IMR-90 (cell line): ENCODE data around the gene EHF. TPM values are rescaled to one million over a fixed set of nuclear protein-coding genes. Genes with fewer than 3 reads are reported as not detected.

ENCODE experiments used
- ATAC-seq: fragments of 200-7000 bp; cut with Tn5 transposase; 2 replicates; pipeline ENCODE4 v1.9.1; 2020; ENCODE audit warnings: low read depth, mild to moderate bottlenecking, moderate library complexity
- BruUV-seq: library from RNA; stranded (reverse); fragments of 400-500 nt; replicated peaks from 2 replicates; lab custom pipeline; 2021; lab: Mats Ljungman, UMichigan
- CTCF ChIA-PET: fragments of 300-600 bp; formaldehyde crosslinking; extraction: SDS; loops from one replicate; lab custom pipeline; 2021; ENCODE audit warnings: antibody characterized with exemption; lab: Yijun Ruan, JAX
- POLR2A ChIA-PET: fragments of 300-600 bp; sonication (Branson Sonifier 250); formaldehyde crosslinking; loops from one replicate; lab custom pipeline; 2022; ENCODE audit warnings: antibody characterized with exemption; ENCODE audit not compliant: unreplicated experiment; lab: Charles Lee
- DNase-seq: peaks from one replicate; pipeline ENCODE4 v3.0.0; 2013
- H2AFZ ChIP-seq: replicated peaks from 2 replicates; pipeline ENCODE3; 2013; ENCODE audit warnings: low read length, mild to moderate bottlenecking; ENCODE audit not compliant: poor library complexity
- H2AK5ac ChIP-seq: 2 replicates; pipeline ENCODE4 v1.6.1; 2013; ENCODE audit warnings: low read depth, low read length, inconsistent platforms
- H2AK9ac ChIP-seq: replicated peaks from 2 replicates; pipeline ENCODE3; 2013; ENCODE audit warnings: mild to moderate bottlenecking, low read depth, low read length, moderate library complexity; ENCODE audit not compliant: poor library complexity
- H2BK120ac ChIP-seq: 2 replicates; pipeline ENCODE4 v1.6.1; 2013; ENCODE audit warnings: low read depth, low read length, inconsistent platforms
- H2BK15ac ChIP-seq: 3 replicates; pipeline ENCODE4 v1.6.1; 2013; ENCODE audit warnings: low read depth, low read length, inconsistent platforms
- H2BK20ac ChIP-seq: 2 replicates; pipeline ENCODE4 v1.6.1; 2013; ENCODE audit warnings: low read depth, mild to moderate bottlenecking, inconsistent platforms, low read length, moderate library complexity
- H2BK5ac ChIP-seq: 2 replicates; pipeline ENCODE4 v1.6.1; 2013; ENCODE audit warnings: mild to moderate bottlenecking, low read depth, low read length, inconsistent platforms; ENCODE audit not compliant: poor library complexity, severe bottlenecking
- H3K14ac ChIP-seq: replicated peaks from 2 replicates; pipeline ENCODE4 v1.6.1; 2013; ENCODE audit warnings: low read depth, low read length, inconsistent platforms
- H3K18ac ChIP-seq: 2 replicates; pipeline ENCODE4 v1.6.1; 2013; ENCODE audit warnings: low read depth, low read length, control low read depth
- H3K23ac ChIP-seq: 2 replicates; pipeline ENCODE4 v1.6.1; 2013; ENCODE audit warnings: low read depth, low read length, inconsistent platforms
- H3K27ac ChIP-seq: 2 replicates; pipeline ENCODE4 v1.5.1; 2013; ENCODE audit warnings: mild to moderate bottlenecking, control low read depth, low read length; ENCODE audit not compliant: insufficient read depth
- H3K27me3 ChIP-seq: 2 replicates; pipeline ENCODE4 v1.6.1; 2013; ENCODE audit warnings: low read length; ENCODE audit not compliant: control insufficient read depth, insufficient read depth
- H3K36me3 ChIP-seq: 2 replicates; pipeline ENCODE4 v1.6.1; 2013; ENCODE audit warnings: low read length, mixed read lengths; ENCODE audit not compliant: control insufficient read depth, insufficient read depth
- H3K4ac ChIP-seq: 2 replicates; pipeline ENCODE4 v1.6.1; 2013; ENCODE audit warnings: low read depth, low read length, inconsistent platforms
- H3K4me1 ChIP-seq: 2 replicates; pipeline ENCODE4 v1.6.1; 2013; ENCODE audit warnings: low read length, mixed read lengths; ENCODE audit not compliant: control insufficient read depth, insufficient read depth
- H3K4me2 ChIP-seq: 2 replicates; pipeline ENCODE4 v1.6.1; 2013; ENCODE audit warnings: low read depth, mild to moderate bottlenecking, control low read depth, low read length, moderate library complexity
- H3K4me3 ChIP-seq: 2 replicates; pipeline ENCODE4 v1.5.1; 2013; ENCODE audit warnings: low read depth, mild to moderate bottlenecking, control low read depth, low read length, moderate library complexity; ENCODE audit not compliant: insufficient read depth
- H3K56ac ChIP-seq: 2 replicates; pipeline ENCODE4 v1.6.1; 2013; ENCODE audit warnings: low read length, inconsistent platforms; ENCODE audit not compliant: insufficient read depth; ENCODE audit errors: extremely low read depth
- H3K79me1 ChIP-seq, 2 experiments: 2 replicates each; pipeline ENCODE4 v1.6.1; 2013; ENCODE audit warnings: low read length in 2 of 2, inconsistent platforms in 1 of 2, low read depth in 1 of 2
- H3K9ac ChIP-seq: 2 replicates; pipeline ENCODE4 v1.6.1; 2013; ENCODE audit warnings: low read depth, low read length, control low read depth
- H3K9me1 ChIP-seq: 2 replicates; pipeline ENCODE4 v1.6.1; 2013; ENCODE audit warnings: low read length, inconsistent platforms; ENCODE audit not compliant: insufficient read depth
- H3K9me3 ChIP-seq: 2 replicates; pipeline ENCODE4 v1.6.1; 2013; ENCODE audit warnings: low read length; ENCODE audit not compliant: control insufficient read depth, insufficient read depth
- H4K20me1 ChIP-seq: 2 replicates; pipeline ENCODE4 v1.6.1; 2013; ENCODE audit warnings: low read length, inconsistent platforms; ENCODE audit not compliant: insufficient read depth
- H4K5ac ChIP-seq: 2 replicates; pipeline ENCODE4 v1.6.1; 2013; ENCODE audit warnings: mild to moderate bottlenecking, low read depth, low read length, control low read depth
- H4K8ac ChIP-seq, 2 experiments: 2 replicates each; pipeline ENCODE4 v1.6.1; 2013; ENCODE audit warnings: low read depth in 2 of 2, low read length in 2 of 2, control low read depth in 1 of 2, inconsistent platforms in 1 of 2
- H4K91ac ChIP-seq: 2 replicates; pipeline ENCODE4 v1.6.1; 2013; ENCODE audit warnings: low read depth, low read length, inconsistent platforms; ENCODE audit not compliant: insufficient read depth
- BHLHE40 ChIP-seq: fragments of 150-350 bp; IDR thresholded peaks from 2 replicates; pipeline ENCODE4 v1.6.1; 2016; ENCODE audit warnings: mild to moderate bottlenecking, low read depth, low read length
- CEBPB ChIP-seq: IDR thresholded peaks from 2 replicates; pipeline ENCODE4 v1.6.1; 2012; ENCODE audit warnings: low read depth, low read length, improper control_type of control experiment
- MAZ ChIP-seq: IDR thresholded peaks from 2 replicates; pipeline ENCODE4 v1.6.1; 2012; ENCODE audit warnings: low read depth, mild to moderate bottlenecking, low read length, improper control_type of control experiment, moderate library complexity, borderline replicate concordance
- MXI1 ChIP-seq: IDR thresholded peaks from 2 replicates; pipeline ENCODE4 v1.6.1; 2012; ENCODE audit warnings: low read depth, mild to moderate bottlenecking, low read length, moderate library complexity, borderline replicate concordance
- POLR2A ChIP-seq: IDR thresholded peaks from 2 replicates; pipeline ENCODE4 v1.6.1; 2012; ENCODE audit warnings: mild to moderate bottlenecking, low read depth, low read length
- RAD21 ChIP-seq: IDR thresholded peaks from 2 replicates; pipeline ENCODE4 v1.6.1; 2012; ENCODE audit warnings: low read length, improper control_type of control experiment
- RCOR1 ChIP-seq: IDR thresholded peaks from 2 replicates; pipeline ENCODE4 v1.6.1; 2012; ENCODE audit warnings: mild to moderate bottlenecking, low read length, improper control_type of control experiment; ENCODE audit not compliant: insufficient replicate concordance
- RFX5 ChIP-seq: IDR thresholded peaks from 2 replicates; pipeline ENCODE4 v1.8.0; 2012; ENCODE audit warnings: low read depth, mild to moderate bottlenecking, low read length, moderate library complexity
- SMC3 ChIP-seq: fragments of 150-350 bp; IDR thresholded peaks from 2 replicates; pipeline ENCODE4 v1.6.1; 2016; ENCODE audit warnings: low read depth, mild to moderate bottlenecking, antibody characterized with exemption, low read length, moderate library complexity
- WGBS, 2 experiments: methylation state at CpG; one replicate each; pipeline versions ENCODE4 v1.1.5 to v1.1.7; 2013; ENCODE audit warnings: missing lambda C conversion rate in 2 of 2; ENCODE audit not compliant: insufficient read length in 1 of 2; ENCODE audit errors: extremely low coverage in 2 of 2; 5-methylcytosine and 5-hydroxymethylcytosine counted together
- dilution Hi-C: fragments of 300-500 bp; cut with HindIII; formaldehyde crosslinking; loops from one replicate; pipeline ENCODE4 v1.14.3; 2018; ENCODE audit warnings: low sequenced_read_pairs; ENCODE audit not compliant: unreplicated experiment
- in situ Hi-C: fragments of 300-500 bp; cut with MboI; formaldehyde crosslinking; loops from 3 replicates; pipeline ENCODE4 v1.14.3; 2019; ENCODE audit warnings: low sequenced_read_pairs, inconsistent platforms, mixed read lengths
- intact Hi-C: fragments of 100-400 bp; cut with micrococcal nuclease; formaldehyde crosslinking; loops from 2 replicates; pipeline ENCODE4 v1.10.0; 2022
- polyA plus RNA-seq, 3 experiments: library from polyadenylated mRNA; depleted of rRNA; stranded (reverse); fragments of >200 nt; gene quantifications; 2 replicates each; pipeline ENCODE4 v1.2.3, GENCODE V29; 2012; ENCODE audit warnings: low replicate concordance in 1 of 3
- total RNA-seq: library from RNA; depleted of rRNA; stranded (reverse); fragments of >200 nt; gene quantifications from 2 replicates; pipeline ENCODE4 v1.2.3, GENCODE V29; 2012
- TF ChIP-seq, protein P1 (sequence below): fragments of 150-350 bp; IDR thresholded peaks from 2 replicates; pipeline ENCODE4 v1.6.1; 2017; ENCODE audit warnings: mild to moderate bottlenecking, antibody characterized with exemption, low read length, low read depth

Gene EHF
- total and polyA plus RNA-seq, 2 of the 4 experiments (the other 2 are of a cell fraction), result under 0.01 TPM; not detected in 1

DNA sequence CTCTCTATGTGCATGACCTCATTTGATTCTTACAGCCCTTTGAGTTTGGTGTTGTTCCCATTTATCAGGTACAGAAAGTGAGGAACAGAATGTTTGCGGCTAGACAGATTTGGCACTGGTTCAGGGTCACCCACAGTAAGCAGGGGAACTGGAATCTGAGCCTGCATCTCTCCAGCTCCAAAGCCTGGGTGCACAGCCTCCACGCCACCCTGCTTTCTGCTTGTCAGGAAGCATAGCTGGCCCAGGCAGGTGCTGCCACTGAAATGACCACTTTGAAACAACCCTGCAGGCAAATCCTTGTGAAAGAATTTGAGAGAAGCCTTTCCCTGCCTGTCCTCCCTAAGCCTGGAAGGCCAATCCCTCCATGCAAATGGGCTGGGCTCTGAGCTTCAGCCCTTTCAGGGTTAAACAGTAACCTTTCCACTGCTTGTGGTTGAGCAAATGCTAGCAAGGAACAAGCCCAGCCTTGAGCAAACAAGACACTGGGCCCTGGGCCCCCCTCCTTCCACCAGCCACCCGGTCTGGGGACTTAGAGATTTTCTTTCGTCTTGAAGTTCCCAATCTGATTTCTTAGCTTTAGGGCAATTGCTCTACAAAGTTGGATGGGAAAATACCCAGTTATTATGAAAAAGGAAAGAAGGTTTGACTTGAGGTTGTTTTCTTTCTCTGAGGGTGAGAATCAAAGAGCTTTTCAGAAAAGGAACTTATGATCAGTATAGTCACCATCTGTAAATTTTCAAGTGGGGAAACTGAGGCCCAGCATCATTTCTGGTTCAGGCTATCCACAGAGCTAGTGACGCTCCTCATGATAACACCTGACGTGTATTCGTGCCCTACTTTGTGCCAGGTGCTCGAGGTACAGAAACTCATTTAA, 19.4 kb downstream of the EHF start:
- DNase-seq (no peak), ATAC-seq (no peak)
- intact Hi-C loops (no loop called here), dilution Hi-C loops (no loop called here), in situ Hi-C loops (no loop called here)
- peak overlapping the region; percentile 42; the same call in 1 of the 3 replicates for H2BK15ac ChIP-seq
- H3K27ac ChIP-seq, result no peak overlapping the region
- H2BK120ac ChIP-seq, result peak overlapping the region; percentile 12; the same call in 1 of the 2 replicates
- ChIA-PET POLR2A (no interaction called here), CTCF (interaction anchor here (0.6 kb wide), 1 partner anchor 249 kb away, joined by 3 read pairs; no protein-coding TSS in a partner anchor)
- no peak for TF ChIP-seq POLR2A
- TF ChIP-seq SMC3, result no peak
- TF ChIP-seq MXI1, result no peak
- no peak for TF ChIP-seq RCOR1
- no peak for TF ChIP-seq RAD21
- TF ChIP-seq, protein P1, sequence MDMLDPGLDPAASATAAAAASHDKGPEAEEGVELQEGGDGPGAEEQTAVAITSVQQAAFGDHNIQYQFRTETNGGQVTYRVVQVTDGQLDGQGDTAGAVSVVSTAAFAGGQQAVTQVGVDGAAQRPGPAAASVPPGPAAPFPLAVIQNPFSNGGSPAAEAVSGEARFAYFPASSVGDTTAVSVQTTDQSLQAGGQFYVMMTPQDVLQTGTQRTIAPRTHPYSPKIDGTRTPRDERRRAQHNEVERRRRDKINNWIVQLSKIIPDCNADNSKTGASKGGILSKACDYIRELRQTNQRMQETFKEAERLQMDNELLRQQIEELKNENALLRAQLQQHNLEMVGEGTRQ, result no peak
- TF ChIP-seq CEBPB, result no peak
- TF ChIP-seq RFX5, result no peak
- TF ChIP-seq MAZ, result no peak
- no peak for TF ChIP-seq BHLHE40
- H3K4ac ChIP-seq, result peak overlapping the region; percentile 26; the same call in 1 of the 2 replicates
- H3K56ac ChIP-seq, result no peak overlapping the region
- H3K18ac ChIP-seq, result no peak overlapping the region
- no peaks in the 10 kb centered on the region for H3K36me3 ChIP-seq
- peak overlapping the region; percentile 6 for H2AFZ ChIP-seq
- no peak overlapping the region for H3K14ac ChIP-seq
- H2AK9ac ChIP-seq, result no peak overlapping the region
- H4K91ac ChIP-seq, result no peak overlapping the region
- peak overlapping the region; percentile 31; the same call in 1 of the 2 replicates for H2AK5ac ChIP-seq
- H3K79me1 ChIP-seq, result no peaks in the 10 kb centered on the region
- peak overlapping the region; percentile 29; the same call in 1 of the 2 replicates for H2BK20ac ChIP-seq
- no CpG with 5 or more reads among the region's 8 CpGs for WGBS, 2 experiments
- no peak overlapping the region for H4K8ac ChIP-seq
- H3K4me1 ChIP-seq, result peaks cover 13% of the 10 kb centered on the region
- H3K9me3 ChIP-seq, result no peaks in the 10 kb centered on the region
- no peak overlapping the region for H3K9ac ChIP-seq
- no peak overlapping the region for H4K5ac ChIP-seq
- H3K23ac ChIP-seq, result no peak overlapping the region
- no TSS peak for BruUV-seq
- H3K9me1 ChIP-seq, result 0 out of 2 replicates have a peak, but pooled peaks cover 13% of the 10 kb centered on the region
- H3K4me3 ChIP-seq, result no peak overlapping the region
- no peak overlapping the region for H2BK5ac ChIP-seq
- no peak overlapping the region for H3K4me2 ChIP-seq
- no peaks in the 10 kb centered on the region for H4K20me1 ChIP-seq
- no peaks in the 10 kb centered on the region for H3K27me3 ChIP-seq
